Trophoblast cell (in vitro differentiated cells and primary cell): ENCODE results near the gene SMS.

ENCODE experiments used
- DNase-seq, 2 donors: peaks; one replicate each; pipeline ENCODE4 v3.0.0-alpha.2; 2016
- H2AFZ ChIP-seq: 2 replicates; pipeline ENCODE4 v1.6.1; 2013; ENCODE audit warnings: low read length, moderate library complexity, mild to moderate bottlenecking; ENCODE audit not compliant: insufficient read depth, poor library complexity
- H2AK5ac ChIP-seq: 2 replicates; pipeline ENCODE4 v1.6.1; 2013; ENCODE audit warnings: mild to moderate bottlenecking, low read length
- H2BK120ac ChIP-seq: 2 replicates; pipeline ENCODE4 v1.6.1; 2013; ENCODE audit warnings: low read length, mild to moderate bottlenecking, moderate library complexity; ENCODE audit not compliant: insufficient read depth, poor library complexity
- H2BK12ac ChIP-seq: 2 replicates; pipeline ENCODE4 v1.6.1; 2013; ENCODE audit warnings: mild to moderate bottlenecking, low read length, moderate library complexity
- H2BK5ac ChIP-seq: 2 replicates; pipeline ENCODE4 v1.6.1; 2013; ENCODE audit warnings: low read length, low read depth, moderate library complexity, mild to moderate bottlenecking; ENCODE audit not compliant: poor library complexity
- H3K14ac ChIP-seq: 2 replicates; pipeline ENCODE4 v1.6.1; 2013; ENCODE audit warnings: mild to moderate bottlenecking, low read length
- H3K18ac ChIP-seq: 2 replicates; pipeline ENCODE4 v1.6.1; 2013; ENCODE audit warnings: mild to moderate bottlenecking, low read length
- H3K23ac ChIP-seq: 2 replicates; pipeline ENCODE4 v1.6.1; 2013; ENCODE audit warnings: low read length
- H3K27ac ChIP-seq: 2 replicates; pipeline ENCODE4 v1.5.1; 2013; ENCODE audit warnings: low read depth, mild to moderate bottlenecking, inconsistent platforms, low read length, moderate library complexity
- H3K27me3 ChIP-seq: 2 replicates; pipeline ENCODE4 v1.6.1; 2013; ENCODE audit warnings: inconsistent platforms, mild to moderate bottlenecking, low read length, moderate library complexity; ENCODE audit not compliant: insufficient read depth
- H3K36me3 ChIP-seq, 2 experiments: 1 replicate in 1 of 2; 2 replicates in 1 of 2; pipeline ENCODE4 v1.6.1; 2013; ENCODE audit warnings: low read length in 2 of 2, mild to moderate bottlenecking in 2 of 2, moderate library complexity in 1 of 2; ENCODE audit not compliant: insufficient read depth in 2 of 2, control insufficient read depth in 1 of 2
- H3K4ac ChIP-seq: 2 replicates; pipeline ENCODE4 v1.6.1; 2013; ENCODE audit warnings: low read depth, mild to moderate bottlenecking, low read length, moderate library complexity
- H3K4me1 ChIP-seq, 2 experiments: 1 replicate in 1 of 2; 2 replicates in 1 of 2; pipeline ENCODE4 v1.6.1; 2013; ENCODE audit warnings: low read length in 2 of 2, mild to moderate bottlenecking in 2 of 2, moderate library complexity in 1 of 2; ENCODE audit not compliant: insufficient read depth in 2 of 2, control insufficient read depth in 1 of 2
- H3K4me2 ChIP-seq: 2 replicates; pipeline ENCODE4 v1.6.1; 2013; ENCODE audit warnings: inconsistent platforms, mild to moderate bottlenecking, low read length, moderate library complexity
- H3K4me3 ChIP-seq: 2 replicates; pipeline ENCODE4 v1.5.1; 2013; ENCODE audit warnings: mild to moderate bottlenecking, low read depth, low read length, inconsistent platforms
- H3K79me1 ChIP-seq: one replicate; pipeline ENCODE4 v1.6.1; 2013; ENCODE audit warnings: low read length
- H3K79me2 ChIP-seq: 2 replicates; pipeline ENCODE4 v1.6.1; 2013; ENCODE audit warnings: low read length, mild to moderate bottlenecking; ENCODE audit not compliant: control insufficient read depth, insufficient read depth, poor library complexity
- H3K9ac ChIP-seq: 2 replicates; pipeline ENCODE4 v1.6.1; 2013; ENCODE audit warnings: mild to moderate bottlenecking, low read length
- H3K9me3 ChIP-seq: 2 replicates; pipeline ENCODE4 v1.6.1; 2013; ENCODE audit warnings: low read depth, mild to moderate bottlenecking, control low read depth, inconsistent platforms, low read length; ENCODE audit not compliant: insufficient read depth
- H4K12ac ChIP-seq: 2 replicates; pipeline ENCODE4 v1.6.1; 2013; ENCODE audit warnings: low read depth, mild to moderate bottlenecking, low read length, moderate library complexity
- H4K8ac ChIP-seq: 2 replicates; pipeline ENCODE4 v1.6.1; 2013; ENCODE audit warnings: low read depth, mild to moderate bottlenecking, low read length, moderate library complexity
- H4K91ac ChIP-seq: one replicate; pipeline ENCODE4 v1.6.1; 2013; ENCODE audit warnings: low read depth, mild to moderate bottlenecking, low read length, moderate library complexity
- WGBS: extraction: QIAGEN DNeasy Blood & Tissue Kit; methylation state at CpG from one replicate; pipeline ENCODE4 v1.1.7; 2013; ENCODE audit warnings: missing lambda C conversion rate; ENCODE audit not compliant: insufficient read length, insufficient coverage; ENCODE audit errors: extremely low coverage; 5-methylcytosine and 5-hydroxymethylcytosine counted together

SMS gene

DNA sequence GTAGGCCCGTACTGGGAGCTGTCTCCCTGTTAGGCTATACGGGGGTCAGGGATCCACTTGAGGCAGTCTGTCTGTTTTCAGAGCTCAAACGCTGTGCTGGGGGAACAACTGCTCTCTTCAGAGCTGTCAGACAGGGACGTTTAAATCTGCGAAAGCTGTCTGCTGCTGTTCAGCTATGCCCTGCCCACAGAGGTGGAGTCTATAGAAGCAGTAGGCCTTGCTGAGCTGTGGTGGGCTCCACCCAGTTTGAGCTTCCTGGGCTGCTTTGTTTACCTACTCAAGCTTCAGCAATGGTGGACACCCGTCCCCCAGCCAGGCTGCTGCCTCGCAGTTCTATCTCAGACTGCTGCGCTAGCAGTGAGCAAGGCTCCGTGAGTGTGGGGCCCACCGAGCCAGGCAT, 64.4 kb downstream of the SMS start:
- Histone ChIP-seq H3K79me1 (no peaks in the 10 kb centered on the region), H3K36me3 (peaks cover 4% of the 10 kb centered on the region in 2 experiments)

DNA sequence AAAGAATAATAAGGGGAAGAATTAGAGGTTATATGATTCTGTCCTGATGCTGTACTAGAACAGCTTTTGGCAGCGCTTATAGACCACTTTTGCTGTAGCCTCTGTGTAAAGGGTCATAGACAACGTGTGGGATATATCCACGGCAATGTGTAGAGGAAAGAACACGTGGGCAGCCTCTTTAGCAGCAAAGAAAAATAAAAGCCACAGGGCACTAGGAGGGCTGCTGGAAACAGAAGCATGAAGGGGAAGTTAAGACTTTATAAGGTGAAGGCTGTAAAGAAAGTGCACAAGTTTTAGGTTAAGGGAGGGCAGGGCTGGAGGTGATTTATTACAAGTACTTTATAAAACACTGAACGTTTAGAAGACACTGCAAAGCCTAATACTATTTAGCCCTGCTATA, 71.5 kb downstream of the SMS start:
- Histone ChIP-seq H3K14ac (no peak overlapping the region), H2BK12ac (no peak overlapping the region), H4K8ac (no peak overlapping the region), H4K12ac (no peak overlapping the region), H3K23ac (no peak overlapping the region), H3K27me3 (no peaks in the 10 kb centered on the region), H3K4ac (no peak overlapping the region), H3K79me2 (no peaks in the 10 kb centered on the region), H2BK5ac (no peak overlapping the region), H3K4me1 (no peaks in the 10 kb centered on the region), H3K9ac (no peak overlapping the region), H3K4me2 (no peak overlapping the region), H2AFZ (no peak overlapping the region), H3K27ac (no peak overlapping the region), H4K91ac (no peak overlapping the region), H3K79me1 (no peaks in the 10 kb centered on the region), H3K9me3 (no peaks in the 10 kb centered on the region), H3K36me3 (no peaks in the 10 kb centered on the region), H3K4me3 (no peak overlapping the region), H3K18ac (no peak overlapping the region), H2BK120ac (no peak overlapping the region), H2AK5ac (no peak overlapping the region)
- no CpG with 5 or more reads among the region's 5 CpGs for WGBS
- no peak for DNase-seq

More for the DNA sequence above, 64.4 kb downstream of the SMS start:
- H3K18ac ChIP-seq: no peak overlapping the region
- WGBS: no CpG with 5 or more reads among the region's 10 CpGs
- H4K8ac ChIP-seq: no peak overlapping the region
- no peak overlapping the region for H3K4me3 ChIP-seq
- H3K4ac ChIP-seq: no peak overlapping the region
- no peak overlapping the region for H3K23ac ChIP-seq
- no peaks in the 10 kb centered on the region for H3K4me1 ChIP-seq
- H2BK120ac ChIP-seq: no peak overlapping the region
- no peaks in the 10 kb centered on the region for H3K27me3 ChIP-seq
- no peak overlapping the region for H3K9ac ChIP-seq
- no peak overlapping the region for H4K12ac ChIP-seq
- no peak overlapping the region for H2AFZ ChIP-seq
- H2BK12ac ChIP-seq: no peak overlapping the region
- H3K14ac ChIP-seq: no peak overlapping the region
- H3K79me2 ChIP-seq: no peaks in the 10 kb centered on the region
- no peak overlapping the region for H2AK5ac ChIP-seq
- H4K91ac ChIP-seq: no peak overlapping the region
- H3K27ac ChIP-seq: no peak overlapping the region
- H3K9me3 ChIP-seq: no peaks in the 10 kb centered on the region
- no peak for DNase-seq
- no peak overlapping the region for H3K4me2 ChIP-seq
- H2BK5ac ChIP-seq: no peak overlapping the region

- Histone ChIP-seq H3K4me1 (no peaks in the 10 kb centered on the region), H4K8ac (no peak overlapping the region), H2BK12ac (no peak overlapping the region), H3K23ac (no peak overlapping the region), H4K12ac (no peak overlapping the region), H3K27ac (no peak overlapping the region), H3K36me3 (no peaks in the 10 kb centered on the region), H3K4ac (no peak overlapping the region), H3K27me3 (no peaks in the 10 kb centered on the region), H3K4me3 (no peak overlapping the region), H3K79me2 (no peaks in the 10 kb centered on the region), H2BK120ac (no peak overlapping the region), H2AFZ (no peak overlapping the region), H3K9me3 (no peaks in the 10 kb centered on the region), H3K79me1 (no peaks in the 10 kb centered on the region), H3K9ac (no peak overlapping the region), H3K14ac (no peak overlapping the region), H2BK5ac (no peak overlapping the region), H2AK5ac (no peak overlapping the region), H3K4me2 (no peak overlapping the region), H3K18ac (no peak overlapping the region), H4K91ac (no peak overlapping the region)
- no CpG with 5 or more reads among the region's 7 CpGs for WGBS
- DNase-seq: no peak
Measured at GRCh38 chrX:22012931-22013330, 72.4 kb downstream of the SMS start.

- H3K79me1 ChIP-seq: no peaks in the 10 kb centered on the region
- H3K4me2 ChIP-seq: no peak overlapping the region
- H3K4me1 ChIP-seq: no peaks in the 10 kb centered on the region
- no peaks in the 10 kb centered on the region for H3K27me3 ChIP-seq
- no peak overlapping the region for H4K8ac ChIP-seq
- no CpG with 5 or more reads among the region's 9 CpGs for WGBS
- H3K23ac ChIP-seq: no peak overlapping the region
- no peak overlapping the region for H3K9ac ChIP-seq
- H3K14ac ChIP-seq: no peak overlapping the region
- no peaks in the 10 kb centered on the region for H3K36me3 ChIP-seq
- H3K9me3 ChIP-seq: no peaks in the 10 kb centered on the region
- H2BK5ac ChIP-seq: no peak overlapping the region
- no peaks in the 10 kb centered on the region for H3K79me2 ChIP-seq
- H4K91ac ChIP-seq: no peak overlapping the region
- H4K12ac ChIP-seq: no peak overlapping the region
- no peak overlapping the region for H3K4ac ChIP-seq
- H2BK120ac ChIP-seq: no peak overlapping the region
- H2BK12ac ChIP-seq: no peak overlapping the region
- no peak overlapping the region for H2AK5ac ChIP-seq
- no peak for DNase-seq
- no peak overlapping the region for H2AFZ ChIP-seq
- H3K18ac ChIP-seq: no peak overlapping the region
- H3K4me3 ChIP-seq: no peak overlapping the region
- H3K27ac ChIP-seq: no peak overlapping the region
Measured at GRCh38 chrX:22015139-22015750, 74.7 kb downstream of the SMS start.
